GM18870 (cell line): Measurements from ENCODE around the gene ATG14.
"Not testable (repeated sequence)": the region's sequence is repeated elsewhere in the genome, so short reads cannot be mapped to it uniquely, and the experiment has no call there.

Experiments used
- ATAC-seq: cut with Tn5 transposase; IDR thresholded peaks from one replicate; pipeline ENCODE4 v1.9.1; 2021; ENCODE audit warnings: moderate library complexity; ENCODE audit not compliant: unreplicated experiment

ATG14 gene

DNA sequence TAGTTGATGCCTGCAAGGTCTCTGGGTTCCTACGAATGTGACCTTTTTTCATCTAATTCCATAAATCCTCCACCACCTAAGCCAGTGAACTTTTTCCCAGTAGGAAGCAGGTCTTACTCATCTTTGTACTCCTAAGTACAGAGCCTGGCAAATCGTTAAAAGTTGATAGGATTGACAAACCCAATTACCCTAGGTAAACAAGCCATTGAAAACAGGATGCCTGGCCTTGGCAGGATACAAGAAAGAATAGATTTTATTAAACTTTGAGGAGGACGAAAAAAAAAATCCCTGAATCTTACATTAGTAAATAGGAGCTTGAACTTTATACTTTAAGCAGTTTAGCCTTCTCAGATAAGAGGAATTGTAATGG is 23.2 kb upstream of the ATG14 start:
- ATAC-seq: no peak

GRCh38 chr14:55433880-55434804 is 22.5 kb upstream of the ATG14 start:
- ATAC-seq: no peak

- ATAC-seq: no peak
Observed at GRCh38 chr14:55432628-55433027, 21.0 kb upstream of the ATG14 start.

DNA sequence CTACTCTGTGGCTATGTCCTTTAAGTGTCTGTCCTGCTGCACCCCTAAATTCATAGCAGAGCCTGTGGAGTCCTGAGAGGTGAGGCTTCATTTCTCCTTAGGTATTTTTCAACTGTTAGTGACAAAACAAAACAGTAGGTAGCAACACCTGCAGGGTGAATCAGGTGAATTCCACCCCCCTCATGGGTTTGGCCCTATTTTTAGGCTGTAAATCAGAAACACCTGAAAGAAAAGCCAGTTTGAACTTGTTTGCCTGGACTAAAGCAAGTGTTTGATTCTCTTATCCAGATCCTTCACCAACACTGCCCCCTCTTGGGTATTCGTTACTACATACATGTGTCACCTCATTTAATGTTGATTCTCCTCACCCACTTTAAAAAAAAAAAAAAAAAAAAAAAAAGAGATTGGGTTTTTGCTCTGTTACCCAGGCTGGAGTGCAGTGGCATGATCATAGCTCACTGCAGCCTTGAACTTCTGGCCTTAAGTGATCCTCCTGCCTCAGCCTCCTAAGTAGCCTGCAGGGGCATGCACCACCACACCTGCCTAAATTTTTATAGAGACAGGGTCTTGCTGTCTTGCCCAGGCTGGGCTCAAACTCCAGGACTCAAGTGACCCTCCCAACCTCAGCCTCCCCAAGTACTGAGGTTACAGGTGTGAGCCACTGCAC is 18.5 kb upstream of the ATG14 start:
- no peak for ATAC-seq

DNA sequence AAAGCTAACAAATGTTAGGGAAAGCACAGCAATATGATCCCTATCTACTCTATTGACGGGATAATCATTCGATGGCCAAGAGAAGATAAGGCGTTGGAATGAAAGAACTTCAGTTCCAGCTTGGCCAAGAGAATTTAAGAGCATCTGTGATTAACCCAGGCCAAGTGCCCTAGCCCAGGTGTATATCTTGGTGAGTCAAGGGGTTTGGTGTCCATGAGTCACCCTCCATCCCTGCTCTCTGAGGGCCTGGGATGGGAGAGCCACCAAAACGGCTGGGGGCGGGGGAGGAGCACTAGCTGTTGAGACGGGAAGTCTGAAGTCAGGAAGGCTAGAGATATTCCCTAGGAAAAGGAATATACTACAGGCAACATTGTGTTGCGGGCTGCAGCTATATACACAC is 15.8 kb upstream of the ATG14 start:
- ATAC-seq: no peak

GRCh38 chr14:55426891-55427290 is 15.3 kb upstream of the ATG14 start:
- no peak for ATAC-seq

DNA sequence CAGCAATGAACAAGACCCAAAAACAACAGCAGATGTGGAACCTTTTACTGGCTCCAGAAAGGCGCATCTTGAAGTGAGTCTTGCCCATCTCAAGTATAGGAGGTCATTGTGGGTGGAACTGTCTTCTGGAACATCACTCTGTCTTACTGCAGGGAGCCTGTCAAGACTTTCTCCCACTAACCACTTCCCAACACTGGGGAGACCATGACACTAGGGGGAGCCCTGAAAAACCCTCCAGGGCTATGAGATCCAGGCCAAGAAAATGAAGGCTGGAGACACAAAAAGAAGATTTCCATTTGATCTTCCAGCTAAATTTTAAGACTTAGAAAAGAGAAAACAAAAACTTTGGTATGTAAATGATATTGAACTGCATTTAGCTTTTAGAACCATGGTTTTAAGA is 13.5 kb upstream of the ATG14 start:
- ATAC-seq: no peak

- no peak for ATAC-seq
Observed at GRCh38 chr14:55423969-55424368, 12.3 kb upstream of the ATG14 start.

- ATAC-seq: not testable (repeated sequence)
Observed at GRCh38 chr14:55422338-55422737, 10.7 kb upstream of the ATG14 start.

GRCh38 chr14:55419663-55420062 is 8.0 kb upstream of the ATG14 start:
- no peak for ATAC-seq

DNA sequence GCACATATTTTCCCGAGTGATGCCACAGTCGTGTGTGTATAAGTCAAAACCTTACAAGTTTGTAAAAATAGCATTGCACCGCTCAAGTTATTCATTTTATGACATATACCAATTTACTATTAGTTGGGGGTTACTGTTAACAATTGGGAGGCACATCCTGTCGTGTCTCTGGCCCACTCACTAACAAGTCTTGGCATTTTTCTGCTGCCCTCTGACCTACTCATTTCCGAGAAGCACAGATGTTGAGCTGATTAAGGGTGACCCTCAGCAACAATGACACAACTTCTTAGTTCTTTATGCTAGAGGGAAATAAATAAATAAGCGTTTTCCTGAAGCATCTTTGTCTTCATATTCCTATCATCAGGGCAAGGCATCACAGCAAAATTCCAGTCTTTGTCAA is 6.8 kb upstream of the ATG14 start:
- no peak for ATAC-seq

DNA sequence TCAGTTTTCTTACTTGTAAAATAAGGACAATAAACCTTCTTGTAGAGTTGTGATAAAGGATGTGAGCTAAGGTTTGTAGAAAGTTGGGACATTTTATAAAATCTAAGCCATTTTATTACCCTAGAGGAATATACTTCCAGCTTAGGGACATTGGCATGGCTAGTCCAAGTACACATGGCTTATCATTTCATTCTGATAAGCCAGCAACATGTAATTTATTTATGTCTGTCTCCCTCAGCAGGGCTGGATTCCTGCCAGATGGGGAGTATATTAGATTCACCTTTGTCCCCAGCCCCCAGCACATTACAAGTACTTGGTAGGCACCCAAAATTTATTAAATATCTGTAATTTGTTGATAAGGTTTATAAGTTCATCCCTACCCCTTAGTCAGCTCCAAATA is 6.3 kb upstream of the ATG14 start:
- ATAC-seq: no peak

DNA sequence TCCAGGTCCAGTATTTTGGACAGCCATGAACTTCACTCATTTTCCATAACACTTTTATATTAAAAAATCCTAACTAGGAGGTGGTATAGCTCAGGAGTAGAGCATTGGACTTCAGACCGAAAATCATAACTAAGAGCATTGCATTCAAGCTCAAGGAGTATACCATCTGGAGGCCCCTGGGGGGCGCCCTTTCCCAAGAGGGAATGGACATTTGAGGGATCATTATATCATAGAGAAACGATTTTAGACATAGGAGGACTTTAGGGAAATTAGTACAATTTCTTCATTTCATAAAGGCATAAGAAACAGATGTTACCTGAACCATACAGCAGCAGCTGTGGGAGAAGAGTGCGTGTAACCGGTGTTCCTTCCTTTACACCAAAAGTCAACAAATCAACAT is 5.2 kb upstream of the ATG14 start:
- ATAC-seq: no peak

DNA sequence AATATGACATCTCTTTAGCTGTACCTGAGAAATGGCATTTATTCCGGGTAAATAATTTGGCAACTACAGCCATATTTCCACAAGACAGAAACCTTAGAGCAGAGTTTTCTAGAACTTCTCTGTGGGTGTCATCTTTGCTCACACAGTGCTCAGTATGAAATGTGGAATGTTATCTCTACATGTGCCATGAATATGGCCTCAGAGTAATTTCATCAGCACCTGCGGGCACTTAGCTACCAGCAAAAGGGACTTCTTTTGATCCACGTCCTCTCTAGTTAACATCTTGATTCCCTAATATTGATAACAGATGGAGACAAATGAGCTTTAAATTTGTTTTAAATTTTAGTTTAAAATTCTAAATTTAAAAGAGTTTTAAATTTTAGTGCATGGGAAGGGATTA is 2.9 kb upstream of the ATG14 start:
- ATAC-seq: no peak

DNA sequence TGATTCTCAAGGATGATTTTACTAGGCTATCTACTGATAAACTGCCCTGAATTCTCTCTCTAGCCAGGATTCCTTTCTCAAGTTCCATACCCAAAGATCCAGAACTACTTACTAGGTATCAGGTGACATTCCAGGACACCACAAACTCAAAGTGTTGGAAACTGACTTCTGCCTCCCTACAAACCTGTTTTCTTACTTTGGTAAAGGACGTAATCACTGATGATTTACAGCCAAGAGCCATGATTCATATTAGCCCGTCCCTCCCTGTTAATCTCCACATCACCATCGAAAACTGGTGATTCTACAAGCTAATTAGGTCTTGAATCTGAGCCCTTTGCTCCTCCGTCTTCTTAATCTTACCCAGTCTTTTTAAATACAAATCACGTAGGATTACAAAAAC is 1.0 kb upstream of the ATG14 start:
- no peak for ATAC-seq

GRCh38 chr14:55410876-55411275 is 754 bp downstream of the ATG14 start:
- ATAC-seq: no peak

DNA sequence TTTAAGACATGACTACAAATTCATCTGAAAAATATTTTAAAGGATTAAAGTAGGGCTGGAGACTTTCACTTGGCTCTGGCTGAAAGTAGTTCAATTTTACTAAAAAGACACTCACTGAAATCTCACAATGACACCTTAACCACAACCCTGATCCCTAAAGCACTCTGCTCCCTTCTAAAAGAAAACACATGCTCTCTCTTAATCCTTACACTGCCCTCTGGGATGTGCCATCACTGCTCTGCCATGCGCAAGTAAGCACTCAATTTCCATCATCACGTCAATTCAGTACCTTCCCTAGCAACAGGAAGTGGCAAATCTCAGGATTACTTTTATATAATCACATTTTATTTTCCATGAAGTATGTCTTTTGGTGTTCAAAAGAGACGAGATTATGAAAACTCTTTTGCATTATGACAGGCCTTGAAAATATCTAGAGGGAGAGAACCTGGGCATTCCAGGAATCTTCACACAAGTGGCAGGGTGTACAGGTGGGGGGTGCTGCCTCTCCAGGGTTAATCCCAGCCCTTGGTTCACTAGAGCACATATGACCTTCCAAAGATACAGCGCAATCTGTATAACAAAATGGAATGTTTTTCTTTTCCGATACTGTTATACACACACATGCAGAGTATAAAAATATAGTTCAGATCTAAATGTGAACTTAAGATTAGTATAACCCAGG is 7.3 kb downstream of the ATG14 start:
- ATAC-seq: no peak

GRCh38 chr14:55401751-55402150 is 9.9 kb downstream of the ATG14 start:
- no peak for ATAC-seq

GRCh38 chr14:55399852-55400251 is 11.8 kb downstream of the ATG14 start:
- no peak for ATAC-seq

- no peak for ATAC-seq
Observed at GRCh38 chr14:55399183-55399582, 12.4 kb downstream of the ATG14 start.

DNA sequence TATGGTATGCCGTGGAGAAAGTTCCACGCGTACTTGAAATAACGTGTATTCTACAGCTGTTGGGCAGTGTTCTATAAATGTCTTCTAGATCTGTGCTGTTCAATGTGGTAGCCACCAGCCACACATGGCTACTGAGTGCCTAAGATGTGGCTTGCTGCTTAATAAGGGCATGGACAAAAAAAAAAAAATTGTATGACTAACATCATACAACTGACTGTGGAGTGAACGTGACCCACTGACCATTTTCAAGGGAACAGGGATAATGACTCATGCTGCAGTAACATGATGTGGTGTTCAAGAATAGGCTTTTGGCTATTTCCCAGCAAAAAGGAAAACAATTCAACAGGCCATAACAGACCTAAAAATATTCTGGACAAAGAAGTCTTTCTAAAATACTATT is 13.0 kb downstream of the ATG14 start:
- no peak for ATAC-seq

DNA sequence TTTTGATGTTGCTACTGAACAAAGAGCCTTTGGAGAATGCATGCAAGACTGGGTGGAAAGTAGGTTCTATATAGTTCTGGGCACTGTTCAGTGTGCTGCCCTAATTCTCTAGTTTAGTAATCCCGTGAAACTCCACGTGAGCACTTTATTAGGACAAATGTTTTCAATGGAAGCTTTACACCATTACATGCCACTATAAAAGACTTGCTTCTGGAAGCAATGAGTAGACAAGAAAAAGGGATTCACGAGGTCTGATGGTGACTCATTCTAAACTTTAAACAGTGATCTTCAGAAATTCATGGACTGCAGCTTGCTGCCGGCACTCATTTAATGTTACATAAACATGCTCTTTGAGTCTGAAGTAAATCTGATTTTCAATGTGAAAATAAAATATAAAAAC is 22.3 kb downstream of the ATG14 start:
- no peak for ATAC-seq
